Activated CD8-positive, alpha-beta T cell treated with anti-CD3 and anti-CD28 coated beads, Interleukin-2, amount 10 ng/mL, durations not matched to agents 7 days and 5 days (primary cell): ENCODE data around the gene RGL3. TPM values are rescaled to one million over a fixed set of nuclear protein-coding genes. Genes with fewer than 3 reads are reported as not detected.
"Not testable (repeated sequence)": the region's sequence is repeated elsewhere in the genome, so short reads cannot be mapped to it uniquely, and the experiment has no call there.

Experiments
- ATAC-seq: fragments of 150-1000 bp; cut with Tn5 transposase; one replicate; pipeline ENCODE4 v1.10.0; 2021; ENCODE audit warnings: moderate library complexity
- CTCF ChIA-PET: fragments of 350-600 bp; sonication (Branson Sonifier 250); formaldehyde crosslinking; loops from one replicate; lab custom pipeline; 2021; ENCODE audit warnings: antibody characterized with exemption; lab: Charles Lee
- POLR2A ChIA-PET: fragments of 350-600 bp; sonication (Branson Sonifier 250); formaldehyde crosslinking; loops from one replicate; lab custom pipeline; 2021; ENCODE audit warnings: antibody characterized with exemption; lab: Charles Lee
- DNase-seq: peaks from one replicate; pipeline ENCODE4 v3.0.0-alpha.2; 2020
- H3K27ac Mint-ChIP-seq: one replicate; pipeline ENCODE4 v1.8.0; 2021; ENCODE audit warnings: mild to moderate bottlenecking, mixed read lengths
- H3K27me3 Mint-ChIP-seq: one replicate; pipeline ENCODE4 v1.8.0; 2021; ENCODE audit warnings: low read depth, mixed read lengths
- H3K36me3 Mint-ChIP-seq: one replicate; pipeline ENCODE4 v1.8.0; 2021; ENCODE audit warnings: low read depth, mixed read lengths
- H3K4me1 Mint-ChIP-seq: one replicate; pipeline ENCODE4 v1.8.0; 2021; ENCODE audit warnings: low read depth, mixed read lengths
- H3K4me3 Mint-ChIP-seq: one replicate; pipeline ENCODE4 v1.8.0; 2021; ENCODE audit warnings: mild to moderate bottlenecking, mixed read lengths
- H3K9me3 Mint-ChIP-seq: one replicate; pipeline ENCODE4 v1.8.0; 2022; ENCODE audit warnings: mixed read lengths; ENCODE audit not compliant: insufficient read depth
- total RNA-seq, 2 experiments: library from RNA; stranded (reverse); gene quantifications; one replicate each; pipeline ENCODE4 v1.2.3, GENCODE V29; 2021

RGL3 gene
- total RNA-seq, result not detected

DNA sequence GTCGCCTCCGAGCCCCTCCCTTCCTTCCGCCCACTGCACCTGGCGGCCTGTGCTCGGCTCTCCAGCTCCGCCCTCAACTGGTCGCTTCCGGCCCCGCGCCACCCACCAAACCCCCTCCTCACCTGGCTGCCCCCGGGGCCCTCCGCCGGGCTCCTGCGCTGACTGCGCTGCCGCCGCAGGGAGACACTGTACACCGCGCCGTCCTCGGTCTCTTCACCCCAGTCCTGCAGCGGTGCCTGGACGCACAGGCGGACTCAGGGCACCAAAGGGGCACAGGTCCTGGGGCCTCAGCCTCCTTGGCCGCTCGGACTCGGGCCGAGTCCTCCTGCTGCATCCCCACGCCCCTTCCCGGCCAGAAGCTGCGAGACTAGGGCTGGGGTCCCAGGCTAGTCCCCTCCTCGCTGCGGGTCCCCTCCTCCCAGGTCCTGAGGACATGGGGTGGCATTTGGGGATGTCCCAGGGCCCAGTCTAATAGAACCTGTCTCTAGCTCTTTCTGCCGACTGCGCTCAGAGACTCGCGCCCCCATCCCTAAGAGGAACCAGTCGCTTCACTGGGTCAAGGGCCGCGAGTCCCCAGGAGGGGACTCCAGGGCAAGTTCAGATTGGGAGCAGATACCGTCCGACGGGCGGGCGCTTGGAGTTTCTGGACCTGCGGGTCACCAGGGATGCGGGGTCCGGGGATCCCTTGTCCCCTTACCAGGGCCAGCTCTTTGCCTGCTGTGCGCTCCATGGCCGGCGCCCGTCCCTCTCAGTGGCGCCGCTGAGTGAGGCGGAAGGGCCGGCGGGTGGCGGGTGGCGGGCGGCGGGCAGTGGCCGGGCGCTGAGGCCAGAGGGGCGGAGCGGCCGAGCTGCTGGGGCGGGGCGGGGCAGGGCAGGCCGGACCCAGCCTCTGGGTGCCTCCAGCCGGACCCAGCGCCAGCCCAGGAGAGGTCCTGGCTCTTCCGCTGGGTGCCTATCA is at the start of gene RGL3:
TSS of gene RGL3 (minus strand) at position 766 of the 958 bp plus-strand sequence. CDS start at position 730, 36 bp downstream.
- no peaks in the 10 kb centered on the region for H3K36me3 Mint-ChIP-seq
- ChIA-PET CTCF (interaction anchor here (1.0 to 1.5 kb wide), 2 partner anchors 12 to 26 kb away, joined by 3 read pairs; no protein-coding TSS in a partner anchor), POLR2A (interaction anchor here (0.6 to 0.8 kb wide), 2 partner anchors 18 to 42 kb away, joined by 3 read pairs; no protein-coding TSS in a partner anchor)
- H3K27me3 Mint-ChIP-seq, result peaks cover 68% of the 10 kb centered on the region
- no peaks in the 10 kb centered on the region for H3K9me3 Mint-ChIP-seq
- no peak for ATAC-seq
- no peak within 1 kb of the TSS for H3K4me3 Mint-ChIP-seq
- H3K27ac Mint-ChIP-seq, result no peak within 1 kb of the TSS
- peaks cover 34% of the 10 kb centered on the region for H3K4me1 Mint-ChIP-seq
- no peak for DNase-seq

DNA sequence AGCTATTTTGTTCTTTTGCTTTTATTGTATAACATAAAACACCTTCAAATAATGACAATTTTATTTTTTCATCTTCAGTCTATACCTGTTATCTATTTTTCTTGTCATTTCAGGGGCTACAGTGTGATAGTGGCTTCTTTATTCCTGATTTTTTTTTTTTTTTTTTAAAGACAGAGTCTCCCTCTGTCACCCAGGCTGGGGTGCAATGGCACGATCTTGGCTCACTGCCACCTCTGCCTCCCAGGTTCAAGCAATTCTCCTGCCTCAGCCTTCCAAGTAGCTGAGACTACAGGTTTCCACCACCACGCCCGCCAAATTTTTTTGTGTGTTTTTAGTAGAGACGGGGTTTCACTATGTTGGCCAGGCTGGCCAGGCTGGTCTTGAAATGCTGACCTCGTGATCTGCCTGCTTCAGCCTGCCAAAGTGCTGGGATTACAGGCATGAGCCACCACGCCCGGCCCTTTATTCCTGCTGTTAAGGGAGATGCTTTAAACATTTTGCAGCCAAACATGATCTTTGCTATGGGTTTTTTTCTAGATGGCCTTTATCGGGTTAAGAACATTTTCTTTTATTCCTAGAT is 49.2 kb upstream of the RGL3 start:
- ChIA-PET CTCF (interaction anchor here (1.0 to 1.8 kb wide), 3 partner anchors 33 to 87 kb away, joined by 3 to 7 read pairs (median 4); partner anchors contain the start of gene PRKCSH), POLR2A (interaction anchor here (0.7 kb wide), 1 partner anchor 595 kb away, joined by 5 read pairs; no protein-coding TSS in a partner anchor)
- not testable (repeated sequence) for H3K27ac Mint-ChIP-seq, H3K4me3 Mint-ChIP-seq, H3K4me1 Mint-ChIP-seq, H3K9me3 Mint-ChIP-seq, DNase-seq, ATAC-seq, H3K36me3 Mint-ChIP-seq, H3K27me3 Mint-ChIP-seq

GRCh38 chr19:11465600-11465999 is 46.5 kb upstream of the RGL3 start:
- Mint-ChIP-seq H3K4me1 (no peaks in the 10 kb centered on the region), H3K36me3 (no peaks in the 10 kb centered on the region), H3K9me3 (no peaks in the 10 kb centered on the region), H3K4me3 (no peak overlapping the region), H3K27me3 (peaks cover 1% of the 10 kb centered on the region), H3K27ac (no peak overlapping the region)
- ATAC-seq, result no peak
- POLR2A ChIA-PET, result no interaction called here
- CTCF ChIA-PET, result no interaction called here
- DNase-seq, result no peak

GRCh38 chr19:11464333-11465265 is 45.5 kb upstream of the RGL3 start:
- Mint-ChIP-seq H3K36me3 (no peaks in the 10 kb centered on the region), H3K9me3 (no peaks in the 10 kb centered on the region), H3K27ac (no peak overlapping the region), H3K4me1 (no peaks in the 10 kb centered on the region), H3K4me3 (no peak overlapping the region), H3K27me3 (peaks cover 10% of the 10 kb centered on the region)
- DNase-seq (no peak), ATAC-seq (no peak)
- CTCF ChIA-PET, result no interaction called here
- POLR2A ChIA-PET, result no interaction called here

GRCh38 chr19:11463391-11463790 is 44.3 kb upstream of the RGL3 start:
- no peak for DNase-seq
- POLR2A ChIA-PET, result no interaction called here
- Mint-ChIP-seq H3K36me3 (no peaks in the 10 kb centered on the region), H3K9me3 (no peaks in the 10 kb centered on the region), H3K27ac (no peak overlapping the region), H3K27me3 (peaks cover 10% of the 10 kb centered on the region), H3K4me1 (no peaks in the 10 kb centered on the region), H3K4me3 (no peak overlapping the region)
- CTCF ChIA-PET, result no interaction called here
- no peak for ATAC-seq

- Mint-ChIP-seq H3K27ac (no peak overlapping the region), H3K27me3 (peaks cover 10% of the 10 kb centered on the region), H3K36me3 (no peaks in the 10 kb centered on the region), H3K4me3 (no peak overlapping the region), H3K4me1 (no peaks in the 10 kb centered on the region), H3K9me3 (no peaks in the 10 kb centered on the region)
- ChIA-PET CTCF (no interaction called here), POLR2A (no interaction called here)
- ATAC-seq, result no peak
- no peak for DNase-seq
Measured at GRCh38 chr19:11461453-11461852, 42.3 kb upstream of the RGL3 start.

- Mint-ChIP-seq H3K4me3 (no peak overlapping the region), H3K36me3 (no peaks in the 10 kb centered on the region), H3K4me1 (no peaks in the 10 kb centered on the region), H3K27me3 (peaks cover 10% of the 10 kb centered on the region), H3K9me3 (no peaks in the 10 kb centered on the region), H3K27ac (no peak overlapping the region)
- ChIA-PET CTCF (no interaction called here), POLR2A (no interaction called here)
- no peak for DNase-seq
- no peak for ATAC-seq
Measured at GRCh38 chr19:11460207-11460606, 41.1 kb upstream of the RGL3 start.

GRCh38 chr19:11458912-11459311 is 39.8 kb upstream of the RGL3 start:
- DNase-seq, H3K27me3 Mint-ChIP-seq, H3K27ac Mint-ChIP-seq, H3K4me3 Mint-ChIP-seq, ATAC-seq, H3K9me3 Mint-ChIP-seq, H3K36me3 Mint-ChIP-seq, POLR2A ChIA-PET, H3K4me1 Mint-ChIP-seq: not testable (repeated sequence)
- CTCF ChIA-PET, result interaction anchor here (1.7 kb wide), 1 partner anchor 24 kb away, joined by 5 read pairs; no protein-coding TSS in a partner anchor

DNA sequence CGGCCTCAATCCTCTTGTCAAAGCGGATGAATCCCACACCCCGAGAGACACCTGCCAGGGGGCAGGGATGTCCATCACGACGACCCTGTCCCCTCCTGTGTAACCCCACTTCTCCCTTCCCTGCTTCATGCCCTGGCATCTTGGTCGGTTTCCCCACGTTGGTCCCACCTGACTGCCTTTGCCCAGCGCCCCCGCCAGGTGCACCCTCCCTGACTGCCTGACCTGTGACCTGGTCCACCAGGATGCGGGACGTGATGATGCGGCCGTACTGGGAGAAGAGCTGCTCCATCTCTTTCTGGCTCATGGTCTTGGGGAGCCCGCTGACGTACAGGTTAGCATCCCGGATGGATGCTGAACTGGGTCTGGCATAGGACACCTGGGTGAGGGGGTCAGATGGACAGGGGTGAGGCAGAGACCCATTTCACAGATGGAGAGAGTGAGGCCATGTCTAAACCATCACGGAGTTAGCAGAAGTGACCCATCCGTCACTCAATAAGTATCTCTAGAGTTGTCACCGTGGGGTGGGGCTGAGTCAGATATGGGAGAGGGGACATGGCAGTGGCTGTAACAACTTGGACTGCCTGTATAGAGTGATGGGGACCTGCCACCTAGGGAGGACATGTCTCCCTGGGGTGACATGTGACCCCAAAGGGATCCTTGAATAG is 39.3 kb upstream of the RGL3 start:
- DNase-seq (no peak), ATAC-seq (no peak)
- no peaks in the 10 kb centered on the region for H3K9me3 Mint-ChIP-seq
- POLR2A ChIA-PET, result no interaction called here
- CTCF ChIA-PET, result interaction anchor here (1.7 kb wide), 1 partner anchor 24 kb away, joined by 5 read pairs; no protein-coding TSS in a partner anchor
- no peak overlapping the region for H3K4me3 Mint-ChIP-seq
- no peaks in the 10 kb centered on the region for H3K4me1 Mint-ChIP-seq
- H3K36me3 Mint-ChIP-seq, result no peaks in the 10 kb centered on the region
- H3K27ac Mint-ChIP-seq, result no peak overlapping the region
- H3K27me3 Mint-ChIP-seq, result peaks cover 10% of the 10 kb centered on the region

DNA sequence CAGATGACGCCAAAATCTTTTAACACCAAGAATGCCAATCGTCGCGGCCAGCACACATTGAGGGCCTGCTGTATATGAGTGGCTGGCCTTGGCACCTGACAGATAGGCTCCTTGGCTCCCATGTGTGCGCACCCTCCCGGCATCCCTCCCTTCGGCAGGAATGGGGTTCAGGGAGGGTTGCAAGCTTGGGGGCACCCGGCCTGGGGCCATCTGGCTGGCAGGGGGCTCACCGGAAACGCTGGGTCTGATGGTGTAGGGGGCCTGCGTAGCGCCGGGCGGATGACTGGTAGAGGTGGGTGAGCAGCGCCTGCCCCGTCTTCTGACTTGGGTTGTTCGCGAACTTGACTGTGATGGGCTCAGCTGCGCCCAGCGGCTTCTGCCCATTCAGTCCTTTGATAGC is 38.7 kb upstream of the RGL3 start:
- CTCF ChIA-PET, result interaction anchor here (1.6 kb wide), 1 partner anchor 75 kb away, joined by 5 read pairs; no protein-coding TSS in a partner anchor

GRCh38 chr19:11457115-11457514 is 38.0 kb upstream of the RGL3 start:
- no peaks in the 10 kb centered on the region for H3K9me3 Mint-ChIP-seq
- H3K27me3 Mint-ChIP-seq, result peaks cover 10% of the 10 kb centered on the region
- ATAC-seq (no peak), DNase-seq (no peak)
- H3K27ac Mint-ChIP-seq, result no peak overlapping the region
- H3K36me3 Mint-ChIP-seq, result no peaks in the 10 kb centered on the region
- ChIA-PET POLR2A (no interaction called here), CTCF (interaction anchor here (1.6 kb wide), 1 partner anchor 74 kb away, joined by 5 read pairs; no protein-coding TSS in a partner anchor)
- no peak overlapping the region for H3K4me3 Mint-ChIP-seq
- H3K4me1 Mint-ChIP-seq, result no peaks in the 10 kb centered on the region

More for the DNA sequence above, 38.7 kb upstream of the RGL3 start:
- Mint-ChIP-seq H3K36me3 (no peaks in the 10 kb centered on the region), H3K9me3 (no peaks in the 10 kb centered on the region), H3K4me3 (no peak overlapping the region), H3K27ac (no peak overlapping the region), H3K27me3 (peaks cover 10% of the 10 kb centered on the region), H3K4me1 (no peaks in the 10 kb centered on the region)
- DNase-seq (no peak), ATAC-seq (no peak)
- POLR2A ChIA-PET, result no interaction called here
